ENCODE results near the gene DNM1.

GRCh38 chr9:128167209-128167608 is 36.0 kb upstream of the DNM1 start:
- no peak for TF ChIP-seq CTCF (IDR thresholded peaks at IDR 0.05)
- TF ChIP-seq POLR2A (IDR thresholded peaks at IDR 0.05), result no peak
- TF ChIP-seq POLR2AphosphoS5 (IDR thresholded peaks at IDR 0.05; ENCODE audit: insufficient read depth in 1 of 2, low read depth in 1 of 2), result no peak
